HG03439 (cell line): Measurements from ENCODE around the gene LTBP4.
A peak's percentile ranks its signal among the peaks of the same experiment; 100 is the strongest.
"Not testable (repeated sequence)": the region's sequence is repeated elsewhere in the genome, so short reads cannot be mapped to it uniquely, and the experiment has no call there.

Experiments used
- ATAC-seq: cut with Tn5 transposase; IDR thresholded peaks from one replicate; pipeline ENCODE4 v1.9.1; 2021; ENCODE audit warnings: mild to moderate bottlenecking, moderate library complexity; ENCODE audit not compliant: unreplicated experiment

The LTBP4 gene

GRCh38 chr19:40601134-40601974 is at the start of gene LTBP4:
Gene LTBP4, plus strand, starts transcription at chr19:40601369. Its CDS starts 19 bp downstream, at chr19:40601388.
- no peak for ATAC-seq

- no peak for ATAC-seq
Observed at GRCh38 chr19:40552848-40553247, 48.3 kb upstream of the LTBP4 start.

- no peak for ATAC-seq
Observed at GRCh38 chr19:40553885-40554857, 47.0 kb upstream of the LTBP4 start.

- ATAC-seq: no peak
Observed at GRCh38 chr19:40555978-40556689, 45.0 kb upstream of the LTBP4 start.

- no peak for ATAC-seq
Observed at GRCh38 chr19:40556953-40557530, 44.1 kb upstream of the LTBP4 start.

GRCh38 chr19:40559394-40559793 is 41.8 kb upstream of the LTBP4 start:
- ATAC-seq: no peak

GRCh38 chr19:40560092-40560507 is 41.1 kb upstream of the LTBP4 start:
- no peak for ATAC-seq

GRCh38 chr19:40561947-40562346 is 39.2 kb upstream of the LTBP4 start:
- ATAC-seq: no peak

- not testable (repeated sequence) for ATAC-seq
Observed at GRCh38 chr19:40564535-40564934, 36.6 kb upstream of the LTBP4 start.

GRCh38 chr19:40565355-40565754 is 35.8 kb upstream of the LTBP4 start:
- no peak for ATAC-seq

GRCh38 chr19:40565910-40566495 is 35.2 kb upstream of the LTBP4 start:
- ATAC-seq: no peak

GRCh38 chr19:40567040-40567749 is 34.0 kb upstream of the LTBP4 start:
- ATAC-seq: no peak

GRCh38 chr19:40567750-40568494 is 33.2 kb upstream of the LTBP4 start:
- no peak for ATAC-seq

GRCh38 chr19:40570313-40571004 is 30.7 kb upstream of the LTBP4 start:
- peak; percentile 93 for ATAC-seq

- ATAC-seq: no peak
Observed at GRCh38 chr19:40571005-40571318, 30.2 kb upstream of the LTBP4 start.

- no peak for ATAC-seq
Observed at GRCh38 chr19:40571831-40572495, 29.2 kb upstream of the LTBP4 start.

- no peak for ATAC-seq
Observed at GRCh38 chr19:40575326-40575725, 25.8 kb upstream of the LTBP4 start.

- no peak for ATAC-seq
Observed at GRCh38 chr19:40576151-40576584, 25.0 kb upstream of the LTBP4 start.
